Measurements from ENCODE around the gene GNG3. TPM values are rescaled to one million over a fixed set of nuclear protein-coding genes. Genes with fewer than 3 reads are reported as not detected.
A peak's percentile ranks its signal among the peaks of the same experiment; 100 is the strongest.
"Not testable (repeated sequence)": the region's sequence is repeated elsewhere in the genome, so short reads cannot be mapped to it uniquely, and the experiment has no call there.

The GNG3 gene
- total RNA-seq, 1 donor from 2014 or later: not detected

DNA sequence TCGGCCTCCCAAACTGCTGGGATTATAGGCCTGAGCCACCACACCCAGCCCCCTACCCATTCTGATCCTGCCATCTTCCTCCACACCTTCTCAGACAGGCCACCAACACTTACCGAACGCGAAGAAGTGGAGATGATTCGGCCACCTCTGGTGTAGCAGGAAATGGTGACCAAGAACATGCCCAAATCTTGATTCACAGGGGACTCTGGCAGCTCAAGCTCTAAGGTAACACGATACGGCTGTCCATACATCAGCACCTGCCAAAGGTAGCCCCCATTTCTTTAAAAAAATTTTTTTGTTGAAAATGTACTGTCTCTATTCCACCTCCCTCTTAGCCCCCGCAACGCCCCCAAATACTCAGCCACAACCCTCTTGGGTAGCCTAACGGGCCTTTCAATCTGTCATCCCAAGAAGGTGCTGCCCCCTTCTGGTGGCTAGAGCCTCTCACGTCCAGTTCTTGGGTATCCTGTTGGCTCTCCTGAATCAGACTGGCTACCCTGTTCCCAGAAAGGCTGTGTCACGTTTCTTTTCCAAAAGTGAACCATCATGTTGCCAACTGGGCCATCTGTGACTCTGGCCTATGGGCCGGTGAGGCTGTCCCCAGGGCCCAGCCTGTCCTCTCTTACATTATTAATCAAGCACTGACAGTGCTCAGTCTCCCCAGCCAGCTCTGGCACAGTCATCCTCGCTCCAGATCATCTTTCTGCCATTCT is 12.9 kb upstream of the GNG3 start:
- Mint-ChIP-seq H3K36me3 (ENCODE audit: low read depth, unreplicated experiment) (peaks cover 10% of the 10 kb centered on the region), H3K27me3 (ENCODE audit: low read depth, unreplicated experiment) (no peaks in the 10 kb centered on the region), H3K4me3 (ENCODE audit: unreplicated experiment) (no peak overlapping the region), H3K27ac (ENCODE audit: unreplicated experiment) (peak overlapping the region; percentile 59), H3K4me1 (ENCODE audit: low read depth, unreplicated experiment) (peaks cover 5% of the 10 kb centered on the region), H3K9me3 (ENCODE audit: unreplicated experiment) (no peaks in the 10 kb centered on the region)
- H3K79me2 ChIP-seq (ENCODE audit: insufficient read depth, low read length): no peaks in the 10 kb centered on the region
- no peak overlapping the region for H3K27ac ChIP-seq (ENCODE audit: low read depth, low read length)
- TF ChIP-seq EZH2 (IDR thresholded peaks at IDR 0.05; ENCODE audit: insufficient read depth, low read length): no peak
- TF ChIP-seq, protein P1, sequence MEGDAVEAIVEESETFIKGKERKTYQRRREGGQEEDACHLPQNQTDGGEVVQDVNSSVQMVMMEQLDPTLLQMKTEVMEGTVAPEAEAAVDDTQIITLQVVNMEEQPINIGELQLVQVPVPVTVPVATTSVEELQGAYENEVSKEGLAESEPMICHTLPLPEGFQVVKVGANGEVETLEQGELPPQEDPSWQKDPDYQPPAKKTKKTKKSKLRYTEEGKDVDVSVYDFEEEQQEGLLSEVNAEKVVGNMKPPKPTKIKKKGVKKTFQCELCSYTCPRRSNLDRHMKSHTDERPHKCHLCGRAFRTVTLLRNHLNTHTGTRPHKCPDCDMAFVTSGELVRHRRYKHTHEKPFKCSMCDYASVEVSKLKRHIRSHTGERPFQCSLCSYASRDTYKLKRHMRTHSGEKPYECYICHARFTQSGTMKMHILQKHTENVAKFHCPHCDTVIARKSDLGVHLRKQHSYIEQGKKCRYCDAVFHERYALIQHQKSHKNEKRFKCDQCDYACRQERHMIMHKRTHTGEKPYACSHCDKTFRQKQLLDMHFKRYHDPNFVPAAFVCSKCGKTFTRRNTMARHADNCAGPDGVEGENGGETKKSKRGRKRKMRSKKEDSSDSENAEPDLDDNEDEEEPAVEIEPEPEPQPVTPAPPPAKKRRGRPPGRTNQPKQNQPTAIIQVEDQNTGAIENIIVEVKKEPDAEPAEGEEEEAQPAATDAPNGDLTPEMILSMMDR (IDR thresholded peaks at IDR 0.05; ENCODE audit: insufficient read depth, low read depth, low read length): peak; percentile 86
- no peak overlapping the region for H3K9ac ChIP-seq (ENCODE audit: low read length)
- FAIRE-seq (no peak), DNase-seq (ENCODE audit: low read depth) (peak; percentile 55)
- no peak overlapping the region for H3K4me2 ChIP-seq (ENCODE audit: low read length)
- H3K9me3 ChIP-seq (ENCODE audit: insufficient read depth, low read depth, low read length): no peaks in the 10 kb centered on the region
- H3K4me3 ChIP-seq (ENCODE audit: insufficient read depth, low read depth, low read length): no peak overlapping the region
- H2AFZ ChIP-seq (ENCODE audit: low read depth, low read length): no peak overlapping the region
- H4K20me1 ChIP-seq (ENCODE audit: insufficient read depth, low read length): no peaks in the 10 kb centered on the region
- peaks cover 5% of the 10 kb centered on the region for H3K4me1 ChIP-seq (ENCODE audit: insufficient read depth, low read length)
- peaks cover 14% of the 10 kb centered on the region for H3K36me3 ChIP-seq (ENCODE audit: insufficient read depth, low read length)
- H3K27me3 ChIP-seq (ENCODE audit: insufficient read depth, low read length): no peaks in the 10 kb centered on the region

DNA sequence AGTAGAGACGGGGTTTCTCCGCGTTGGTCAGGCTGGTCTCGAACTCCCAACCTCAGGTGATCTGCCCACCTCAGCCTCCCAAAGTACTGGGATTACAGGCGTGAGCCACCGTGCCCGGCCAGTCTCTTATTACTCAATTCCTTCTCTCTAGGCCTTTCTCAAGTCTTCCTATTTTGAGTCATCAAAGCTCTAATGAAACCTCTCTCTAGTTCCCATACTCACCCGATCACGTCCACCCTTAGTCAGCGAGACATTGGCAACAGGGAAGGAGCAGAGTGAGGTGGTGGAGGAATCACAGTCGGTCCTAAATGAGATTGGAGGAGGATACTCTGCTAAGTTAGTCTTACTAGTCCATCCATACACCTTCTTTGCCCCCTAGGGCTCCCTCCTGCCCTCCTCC is 5.2 kb upstream of the GNG3 start:
- TF ChIP-seq EZH2 (IDR thresholded peaks at IDR 0.05; ENCODE audit: insufficient read depth, low read length): no peak
- TF ChIP-seq, protein P1 (IDR thresholded peaks at IDR 0.05; ENCODE audit: insufficient read depth, low read depth, low read length): no peak
- H3K9ac ChIP-seq (ENCODE audit: low read length): no peak overlapping the region
- no peak overlapping the region for H3K27ac Mint-ChIP-seq (ENCODE audit: unreplicated experiment)
- H3K27me3 ChIP-seq (ENCODE audit: insufficient read depth, low read length): no peaks in the 10 kb centered on the region
- DNase-seq (ENCODE audit: low read depth) (no peak), FAIRE-seq (no peak)
- peaks cover 14% of the 10 kb centered on the region for H3K4me1 Mint-ChIP-seq (ENCODE audit: low read depth, unreplicated experiment)
- no peak overlapping the region for H2AFZ ChIP-seq (ENCODE audit: low read depth, low read length)
- no peaks in the 10 kb centered on the region for H4K20me1 ChIP-seq (ENCODE audit: insufficient read depth, low read length)
- H3K9me3 ChIP-seq (ENCODE audit: insufficient read depth, low read depth, low read length): no peaks in the 10 kb centered on the region
- H3K36me3 Mint-ChIP-seq (ENCODE audit: low read depth, unreplicated experiment): peaks cover 8% of the 10 kb centered on the region
- H3K79me2 ChIP-seq (ENCODE audit: insufficient read depth, low read length): peaks cover 5% of the 10 kb centered on the region
- H3K4me3 Mint-ChIP-seq (ENCODE audit: unreplicated experiment): peak overlapping the region; percentile 41
- peaks cover 10% of the 10 kb centered on the region for H3K36me3 ChIP-seq (ENCODE audit: insufficient read depth, low read length)
- no peaks in the 10 kb centered on the region for H3K27me3 Mint-ChIP-seq (ENCODE audit: low read depth, unreplicated experiment)
- H3K4me3 ChIP-seq (ENCODE audit: insufficient read depth, low read depth, low read length): no peak overlapping the region
- no peaks in the 10 kb centered on the region for H3K9me3 Mint-ChIP-seq (ENCODE audit: unreplicated experiment)
- peaks cover 16% of the 10 kb centered on the region for H3K4me1 ChIP-seq (ENCODE audit: insufficient read depth, low read length)
- no peak overlapping the region for H3K4me2 ChIP-seq (ENCODE audit: low read length)
- H3K27ac ChIP-seq (ENCODE audit: low read depth, low read length): no peak overlapping the region

DNA sequence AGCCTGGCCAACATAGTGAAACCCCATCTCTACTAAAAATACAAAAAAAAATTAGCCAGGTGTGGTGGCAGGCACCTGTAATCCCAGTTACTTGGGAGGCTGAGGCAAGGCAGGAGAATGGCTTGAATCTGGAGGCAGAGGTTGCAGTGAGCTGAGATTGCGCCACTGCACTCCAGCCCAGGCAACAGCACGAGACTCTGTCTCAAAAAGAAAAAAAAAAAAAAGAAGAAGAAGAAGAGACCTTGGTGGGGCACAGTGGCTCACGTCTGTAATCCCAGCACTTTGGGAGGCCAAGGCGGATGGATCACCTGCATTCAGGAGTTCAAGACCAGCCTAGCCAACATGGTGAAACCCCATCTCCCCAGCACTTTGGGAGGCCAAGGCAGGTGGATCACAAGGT is 3.6 kb upstream of the GNG3 start:
- H3K36me3 Mint-ChIP-seq (ENCODE audit: low read depth, unreplicated experiment); H3K9ac ChIP-seq (ENCODE audit: low read length); H3K9me3 ChIP-seq (ENCODE audit: insufficient read depth, low read depth, low read length); H3K27me3 Mint-ChIP-seq (ENCODE audit: low read depth, unreplicated experiment); H3K9me3 Mint-ChIP-seq (ENCODE audit: unreplicated experiment); H3K4me2 ChIP-seq (ENCODE audit: low read length); H4K20me1 ChIP-seq (ENCODE audit: insufficient read depth, low read length); DNase-seq (ENCODE audit: low read depth); H3K4me3 ChIP-seq (ENCODE audit: insufficient read depth, low read depth, low read length); H3K27ac ChIP-seq (ENCODE audit: low read depth, low read length); H3K27me3 ChIP-seq (ENCODE audit: insufficient read depth, low read length); H3K79me2 ChIP-seq (ENCODE audit: insufficient read depth, low read length); H3K27ac Mint-ChIP-seq (ENCODE audit: unreplicated experiment); H2AFZ ChIP-seq (ENCODE audit: low read depth, low read length); H3K4me3 Mint-ChIP-seq (ENCODE audit: unreplicated experiment); FAIRE-seq: not testable (repeated sequence)
- peaks cover 23% of the 10 kb centered on the region for H3K4me1 ChIP-seq (ENCODE audit: insufficient read depth, low read length)
- H3K4me1 Mint-ChIP-seq (ENCODE audit: low read depth, unreplicated experiment): peaks cover 24% of the 10 kb centered on the region
- peaks cover 10% of the 10 kb centered on the region for H3K36me3 ChIP-seq (ENCODE audit: insufficient read depth, low read length)

Measured in astrocyte (in vitro differentiated cells and primary cell).